ENCODE measurements around the gene SLC16A8. TPM values are rescaled to one million over a fixed set of nuclear protein-coding genes. Genes with fewer than 3 reads are reported as not detected.
A peak's percentile ranks its signal among the peaks of the same experiment; 100 is the strongest.

Gene SLC16A8
- polyA plus RNA-seq, 3 donors: not detected

DNA sequence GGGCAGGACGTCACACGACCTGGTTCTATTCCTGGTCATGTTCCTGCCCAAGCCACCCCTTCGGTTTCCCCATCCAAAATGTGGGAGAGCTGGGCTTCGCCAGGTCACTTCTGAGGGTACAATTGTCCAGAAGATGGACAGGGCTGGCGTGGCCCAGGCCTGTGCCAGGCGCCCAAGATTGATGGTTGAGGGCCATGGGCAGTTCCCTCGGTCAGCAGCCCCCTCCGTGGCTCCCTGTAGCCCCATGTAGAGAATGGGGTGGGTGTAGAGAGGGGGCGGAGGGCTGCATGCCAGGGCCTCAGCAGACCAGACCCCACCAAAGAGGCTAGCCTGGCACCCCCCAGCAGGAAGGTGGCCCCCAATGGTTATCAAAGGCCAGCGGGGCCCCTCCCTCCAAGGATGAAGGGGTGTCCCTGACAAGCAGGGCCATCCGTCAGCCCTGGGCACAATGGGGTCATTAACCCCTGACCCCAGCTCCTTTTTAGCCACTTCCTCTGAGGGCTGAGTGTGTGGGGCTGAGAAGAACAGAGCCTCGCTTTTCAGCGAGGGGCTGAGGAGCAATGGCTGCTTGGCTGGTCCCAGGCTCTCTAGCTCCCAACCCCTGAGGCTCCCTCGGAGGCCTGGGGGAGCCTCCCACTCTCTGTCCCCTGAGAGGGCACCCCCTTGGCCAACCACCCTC is 37.8 kb downstream of the SLC16A8 start:
- no peak overlapping the region for H3K4me3 ChIP-seq (replicated peaks in 1 of 3; ENCODE audit: low read depth in 2 of 3, low read length in 3 of 3)
- 90% methylated on average over 8 of the region's 14 CpGs for WGBS (ENCODE audit: insufficient coverage)
- intact Hi-C loops (cut with micrococcal nuclease): loop anchor here in 1 of 2 donors (5.0 kb wide), 1 partner anchor 61 kb away; no protein-coding TSS in a partner anchor
- Mint-ChIP-seq H3K4me3 (no peak overlapping the region), H3K27ac (peak overlapping the region in 2 of 7 donors; percentile 12 to 48), H3K27me3 (ENCODE audit: low read depth in 3 of 3) (peaks cover 5 to 7% (median 6%) of the 10 kb centered on the region in 3 donors), H3K9me3 (peaks cover 0 to 2% (median 0%) of the 10 kb centered on the region in 7 donors), H3K4me1 (peaks cover 23% of the 10 kb centered on the region), H3K36me3 (no peaks in the 10 kb centered on the region)
- H3K9me3 ChIP-seq (replicated peaks in 1 of 2; ENCODE audit: control insufficient read depth in 1 of 2, insufficient read depth in 1 of 2, low read length in 2 of 2): no peaks in the 10 kb centered on the region
- H3K4me1 ChIP-seq (ENCODE audit: control insufficient read depth in 1 of 2, insufficient read depth in 2 of 2, low read length in 2 of 2): peaks cover 22 to 23% of the 10 kb centered on the region in 2 donors
- no peak overlapping the region for H2AFZ ChIP-seq (ENCODE audit: insufficient read depth, low read depth, low read length, poor library complexity, severe bottlenecking)
- H4K20me1 ChIP-seq (ENCODE audit: insufficient read depth, low read length): no peaks in the 10 kb centered on the region
- H3K79me2 ChIP-seq (ENCODE audit: insufficient read depth, low read length): no peaks in the 10 kb centered on the region
- H3K36me3 ChIP-seq (replicated peaks in 1 of 2; ENCODE audit: control insufficient read depth in 1 of 2, insufficient read depth in 2 of 2, low read length in 2 of 2): no peaks in the 10 kb centered on the region
- H3K4me2 ChIP-seq (replicated peaks; ENCODE audit: extremely low read depth, low read length, poor library complexity, severe bottlenecking): no peak overlapping the region
- H3K9ac ChIP-seq (ENCODE audit: insufficient read depth, low read length, poor library complexity, severe bottlenecking): no peak overlapping the region
- TF ChIP-seq, protein P1, sequence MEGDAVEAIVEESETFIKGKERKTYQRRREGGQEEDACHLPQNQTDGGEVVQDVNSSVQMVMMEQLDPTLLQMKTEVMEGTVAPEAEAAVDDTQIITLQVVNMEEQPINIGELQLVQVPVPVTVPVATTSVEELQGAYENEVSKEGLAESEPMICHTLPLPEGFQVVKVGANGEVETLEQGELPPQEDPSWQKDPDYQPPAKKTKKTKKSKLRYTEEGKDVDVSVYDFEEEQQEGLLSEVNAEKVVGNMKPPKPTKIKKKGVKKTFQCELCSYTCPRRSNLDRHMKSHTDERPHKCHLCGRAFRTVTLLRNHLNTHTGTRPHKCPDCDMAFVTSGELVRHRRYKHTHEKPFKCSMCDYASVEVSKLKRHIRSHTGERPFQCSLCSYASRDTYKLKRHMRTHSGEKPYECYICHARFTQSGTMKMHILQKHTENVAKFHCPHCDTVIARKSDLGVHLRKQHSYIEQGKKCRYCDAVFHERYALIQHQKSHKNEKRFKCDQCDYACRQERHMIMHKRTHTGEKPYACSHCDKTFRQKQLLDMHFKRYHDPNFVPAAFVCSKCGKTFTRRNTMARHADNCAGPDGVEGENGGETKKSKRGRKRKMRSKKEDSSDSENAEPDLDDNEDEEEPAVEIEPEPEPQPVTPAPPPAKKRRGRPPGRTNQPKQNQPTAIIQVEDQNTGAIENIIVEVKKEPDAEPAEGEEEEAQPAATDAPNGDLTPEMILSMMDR (IDR thresholded peaks at IDR 0.05): no peak
- no peak overlapping the region for H3K27ac ChIP-seq (ENCODE audit: low read depth in 1 of 2, low read length in 2 of 2)
- no peaks in the 10 kb centered on the region for H3K27me3 ChIP-seq (ENCODE audit: control insufficient read depth in 2 of 2, insufficient read depth in 2 of 2, low read length in 2 of 2)
- no peak for DNase-seq

DNA sequence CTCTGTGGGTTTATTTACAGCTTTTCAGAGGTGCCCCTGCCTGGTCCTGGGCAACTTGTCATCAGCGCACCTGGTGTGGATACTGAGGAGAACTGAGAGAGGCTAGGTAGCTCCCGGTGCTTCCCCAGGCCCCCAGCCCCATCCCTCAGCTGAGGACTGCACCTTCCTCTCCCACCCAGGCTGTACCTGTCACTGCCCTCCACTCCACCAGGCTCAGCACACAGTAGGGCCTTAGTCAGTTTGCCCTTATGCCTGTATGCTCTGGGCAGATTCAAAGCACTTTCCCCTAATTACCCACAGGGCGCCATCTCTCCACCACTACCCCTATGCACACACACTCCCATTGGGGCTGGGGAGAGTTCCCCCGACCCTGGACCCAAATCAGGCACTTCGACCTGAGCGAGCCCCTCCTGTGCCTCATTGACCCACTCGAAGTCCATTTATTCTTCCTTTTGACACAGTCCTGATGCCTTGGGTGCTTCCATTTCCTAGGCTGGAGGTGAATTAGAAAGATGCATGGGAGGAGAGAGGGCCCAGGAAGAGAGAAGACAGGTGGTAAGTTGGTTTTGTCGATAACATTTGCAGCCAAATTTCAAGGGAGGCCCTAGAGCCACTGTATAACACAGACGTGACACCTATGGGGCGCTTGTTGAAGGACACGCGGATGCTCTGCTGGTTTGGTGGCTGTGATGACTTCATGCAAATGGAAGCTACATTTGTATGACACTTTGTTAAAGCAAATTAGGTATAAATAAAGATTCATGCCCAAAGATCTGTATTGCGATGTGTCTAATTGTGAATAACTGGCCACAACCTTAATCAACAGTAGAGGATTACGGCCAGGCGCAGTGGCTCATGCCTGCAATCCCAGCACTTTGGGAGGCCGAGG is 40.6 kb downstream of the SLC16A8 start:
- Histone ChIP-seq H3K9me3 (replicated peaks in 1 of 2; ENCODE audit: control insufficient read depth in 1 of 2, insufficient read depth in 1 of 2, low read length in 2 of 2) (no peaks in the 10 kb centered on the region), H3K4me2 (replicated peaks; ENCODE audit: extremely low read depth, low read length, poor library complexity, severe bottlenecking) (peak overlapping the region; percentile 66), H3K36me3 (replicated peaks in 1 of 2; ENCODE audit: control insufficient read depth in 1 of 2, insufficient read depth in 2 of 2, low read length in 2 of 2) (no peaks in the 10 kb centered on the region), H3K4me3 (replicated peaks in 1 of 3; ENCODE audit: low read depth in 2 of 3, low read length in 3 of 3) (peak overlapping the region in 1 of 3 experiments; percentile 45), H3K4me1 (ENCODE audit: control insufficient read depth in 1 of 2, insufficient read depth in 2 of 2, low read length in 2 of 2) (peaks cover 24% of the 10 kb centered on the region in 2 donors), H2AFZ (ENCODE audit: insufficient read depth, low read depth, low read length, poor library complexity, severe bottlenecking) (no peak overlapping the region), H3K79me2 (ENCODE audit: insufficient read depth, low read length) (no peaks in the 10 kb centered on the region), H3K9ac (ENCODE audit: insufficient read depth, low read length, poor library complexity, severe bottlenecking) (no peak overlapping the region), H3K27ac (ENCODE audit: low read depth in 1 of 2, low read length in 2 of 2) (no peak overlapping the region), H4K20me1 (ENCODE audit: insufficient read depth, low read length) (no peaks in the 10 kb centered on the region), H3K27me3 (ENCODE audit: control insufficient read depth in 2 of 2, insufficient read depth in 2 of 2, low read length in 2 of 2) (no peaks in the 10 kb centered on the region)
- TF ChIP-seq, protein P1 (IDR thresholded peaks at IDR 0.05): no peak
- Mint-ChIP-seq H3K4me1 (peaks cover 26% of the 10 kb centered on the region), H3K27me3 (ENCODE audit: low read depth in 3 of 3) (peaks cover 2 to 3% (median 3%) of the 10 kb centered on the region in 3 donors), H3K36me3 (no peaks in the 10 kb centered on the region), H3K27ac (peak overlapping the region in 1 of 7 donors; percentile 42), H3K9me3 (peaks cover 0 to 4% (median 0%) of the 10 kb centered on the region in 7 donors), H3K4me3 (no peak overlapping the region)
- no peak for DNase-seq
- WGBS (ENCODE audit: insufficient coverage): 99% methylated on average over 7 of the region's 16 CpGs
- intact Hi-C loops (cut with micrococcal nuclease): no loop called here
